GM19099 (cell line): ENCODE measurements around the gene SLAMF9.

Experiments
- POLR2A ChIP-seq: IDR thresholded peaks from 3 replicates; pipeline ENCODE4 v1.6.1; 2011; ENCODE audit warnings: low read depth; ENCODE audit not compliant: insufficient read length; ENCODE audit errors: extremely low read depth

The SLAMF9 gene

GRCh38 chr1:159924791-159925718 lies 29.0 kb downstream of the SLAMF9 start, which contains the start of gene TAGLN2:
Gene TAGLN2 (minus strand): TSS chr1:159925507. CDS start chr1:159920509, 4,998 bp downstream.
- TF ChIP-seq POLR2A, result peak; percentile 98

GRCh38 chr1:159924025-159924790 lies 29.8 kb downstream of the SLAMF9 start:
- TF ChIP-seq POLR2A, result peak; percentile 39

GRCh38 chr1:159923203-159924024 lies 30.6 kb downstream of the SLAMF9 start:
- TF ChIP-seq POLR2A, result peak; percentile 41

- peak; percentile 30 for TF ChIP-seq POLR2A
Measured at GRCh38 chr1:159922511-159923202, 31.4 kb downstream of the SLAMF9 start.

GRCh38 chr1:159921700-159922504 lies 32.1 kb downstream of the SLAMF9 start:
- TF ChIP-seq POLR2A, result no peak

- TF ChIP-seq POLR2A, result no peak
Measured at GRCh38 chr1:159921251-159921650, 32.8 kb downstream of the SLAMF9 start.

GRCh38 chr1:159920651-159921050 lies 33.4 kb downstream of the SLAMF9 start:
- TF ChIP-seq POLR2A, result no peak

- TF ChIP-seq POLR2A, result no peak
Measured at GRCh38 chr1:159920202-159920601, 33.8 kb downstream of the SLAMF9 start.

GRCh38 chr1:159919236-159919865 lies 34.7 kb downstream of the SLAMF9 start:
- no peak for TF ChIP-seq POLR2A

GRCh38 chr1:159918352-159919200 lies 35.5 kb downstream of the SLAMF9 start:
- TF ChIP-seq POLR2A, result no peak

- no peak for TF ChIP-seq POLR2A
Measured at GRCh38 chr1:159917533-159918351, 36.3 kb downstream of the SLAMF9 start.

GRCh38 chr1:159916242-159917051 lies 37.6 kb downstream of the SLAMF9 start:
- TF ChIP-seq POLR2A, result no peak
